ENCODE results near the gene DNAAF3.

- no peak for TF ChIP-seq GATA3 (IDR thresholded peaks at IDR 0.05; ENCODE audit: low read depth, low read length)
- no peak for TF ChIP-seq GATA2 (IDR thresholded peaks at IDR 0.05; ENCODE audit: low read depth, low read length)
These were observed 35.0 kb downstream of the DNAAF3 start for GRCh38 chr19:55131421-55131820.

All from SH-SY5Y (cell line).